ENCODE results near the gene CFC1.
"Not testable (repeated sequence)": the region's sequence is repeated elsewhere in the genome, so short reads cannot be mapped to it uniquely, and the experiment has no call there.

Gene CFC1

GRCh38 chr2:130599393-130599792, at the start of gene CFC1:
Gene CFC1, minus strand, starts transcription at chr2:130599575. Its CDS starts 288 bp downstream, at chr2:130599287.
- not testable (repeated sequence) for DNase-seq (ENCODE audit: low spot score)

- DNase-seq (ENCODE audit: low spot score), result not testable (repeated sequence)
Observed at GRCh38 chr2:130641688-130642087, 42.3 kb upstream of the CFC1 start.

DNA sequence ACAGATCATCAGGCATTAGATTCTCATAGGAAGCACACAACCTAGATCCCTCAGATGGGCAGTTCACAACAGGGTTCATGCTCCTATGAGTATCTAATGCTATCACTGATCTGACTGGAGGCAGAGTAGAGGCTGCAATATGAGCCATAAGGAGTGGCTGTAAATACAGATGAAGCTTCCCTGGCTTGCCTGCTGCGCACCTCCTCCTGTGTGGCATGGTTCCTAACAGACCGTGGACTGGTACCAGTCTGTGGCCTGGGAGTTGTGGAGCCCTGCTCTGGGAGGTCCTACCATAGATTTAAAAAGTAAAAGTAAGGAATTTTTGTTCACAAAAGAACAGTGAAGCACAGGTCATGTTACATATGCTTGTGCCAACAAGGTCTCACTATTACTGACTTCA, 39.6 kb upstream of the CFC1 start:
- not testable (repeated sequence) for DNase-seq (ENCODE audit: low spot score)

GRCh38 chr2:130628784-130629475, 29.6 kb upstream of the CFC1 start:
- DNase-seq (ENCODE audit: low spot score), result not testable (repeated sequence)

- DNase-seq (ENCODE audit: low spot score), result not testable (repeated sequence)
Observed at GRCh38 chr2:130611140-130611539, 11.8 kb upstream of the CFC1 start, which contains the start of gene POTEJ. Gene POTEJ, plus strand, starts transcription at chr2:130611440. Its CDS starts 93 bp downstream, at chr2:130611533.

- DNase-seq (ENCODE audit: low spot score), result not testable (repeated sequence)
Observed at GRCh38 chr2:130610486-130610885, 11.1 kb upstream of the CFC1 start.

- not testable (repeated sequence) for DNase-seq (ENCODE audit: low spot score)
Observed at GRCh38 chr2:130609002-130609920, 9.9 kb upstream of the CFC1 start.

- DNase-seq (ENCODE audit: low spot score), result not testable (repeated sequence)
Observed at GRCh38 chr2:130608276-130609001, 9.1 kb upstream of the CFC1 start.

DNA sequence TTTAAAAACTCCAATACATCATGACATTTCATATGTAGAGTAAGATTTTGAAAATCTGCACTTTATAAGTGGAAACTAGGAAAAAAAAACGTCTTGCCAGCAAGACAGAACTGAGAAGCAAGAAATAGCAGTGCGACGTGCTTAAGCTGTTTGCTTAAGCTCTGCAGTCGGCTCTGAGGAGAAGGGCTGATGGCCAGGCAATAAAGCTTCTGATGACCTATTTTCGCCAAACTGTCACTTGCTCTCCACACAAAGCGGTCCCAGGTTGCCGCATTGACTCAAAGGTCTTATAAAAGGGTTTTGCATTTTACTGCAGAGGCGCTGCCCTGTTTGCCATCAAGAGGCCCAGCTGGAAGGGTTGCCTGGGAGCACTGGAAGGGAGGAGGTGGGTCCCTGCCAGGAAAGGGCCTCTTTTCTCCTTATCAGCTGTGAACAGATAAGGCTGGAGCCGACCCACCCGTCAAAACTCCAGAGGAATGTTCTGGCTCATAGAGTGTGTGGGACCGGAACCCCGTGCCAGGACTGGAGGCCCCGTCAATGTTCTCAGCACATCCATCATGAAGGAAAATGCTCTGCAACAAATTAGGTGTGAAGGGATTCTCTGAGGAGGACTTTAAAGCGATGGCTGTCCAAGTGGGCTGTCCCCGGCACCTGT, 2.4 kb upstream of the CFC1 start:
- not testable (repeated sequence) for DNase-seq (ENCODE audit: low spot score)

DNA sequence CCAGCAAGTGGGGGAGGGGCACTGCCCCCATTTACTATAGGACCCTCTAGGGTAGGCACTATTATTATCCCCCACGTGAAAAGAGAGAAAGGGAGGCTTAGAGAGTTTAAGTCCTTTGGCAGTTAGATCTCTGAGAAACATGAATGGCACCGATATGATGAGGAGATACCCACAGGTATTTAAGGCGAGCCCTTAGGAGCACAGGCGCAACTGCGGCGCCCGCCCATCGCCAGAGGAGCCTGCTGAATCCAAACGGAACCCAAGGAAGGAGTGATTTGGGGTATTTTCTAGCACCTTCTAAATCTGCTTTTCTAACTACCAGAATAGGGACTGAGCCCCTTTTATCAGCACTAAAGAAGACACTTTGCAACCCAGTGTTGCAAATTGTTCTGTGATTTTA, 551 bp upstream of the CFC1 start:
- DNase-seq (ENCODE audit: low spot score), result not testable (repeated sequence)

DNA sequence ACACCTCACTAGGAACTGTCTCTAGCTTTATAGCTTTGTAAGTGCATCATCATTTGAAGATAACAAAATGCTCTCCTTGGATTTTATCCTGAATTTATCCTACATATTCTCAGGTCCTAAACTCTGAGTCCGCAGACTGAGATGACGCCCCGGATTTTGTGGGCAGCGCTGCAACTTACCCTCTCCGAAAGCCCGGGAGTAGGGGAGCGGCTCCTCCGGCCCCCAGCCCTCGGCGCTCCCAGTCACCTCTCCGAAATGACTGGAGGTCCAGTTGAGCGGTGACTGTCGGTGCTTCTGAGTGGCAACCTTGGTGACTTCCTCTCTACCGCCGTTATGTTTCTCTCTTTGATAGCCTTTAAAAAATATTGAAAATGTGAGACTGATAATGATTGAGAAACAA, 912 bp downstream of the CFC1 start:
- DNase-seq (ENCODE audit: low spot score), result not testable (repeated sequence)

- not testable (repeated sequence) for DNase-seq (ENCODE audit: low spot score)
Observed at GRCh38 chr2:130597994-130598393, 1.4 kb downstream of the CFC1 start.

GRCh38 chr2:130596757-130597156, 2.6 kb downstream of the CFC1 start:
- not testable (repeated sequence) for DNase-seq (ENCODE audit: low spot score)

DNA sequence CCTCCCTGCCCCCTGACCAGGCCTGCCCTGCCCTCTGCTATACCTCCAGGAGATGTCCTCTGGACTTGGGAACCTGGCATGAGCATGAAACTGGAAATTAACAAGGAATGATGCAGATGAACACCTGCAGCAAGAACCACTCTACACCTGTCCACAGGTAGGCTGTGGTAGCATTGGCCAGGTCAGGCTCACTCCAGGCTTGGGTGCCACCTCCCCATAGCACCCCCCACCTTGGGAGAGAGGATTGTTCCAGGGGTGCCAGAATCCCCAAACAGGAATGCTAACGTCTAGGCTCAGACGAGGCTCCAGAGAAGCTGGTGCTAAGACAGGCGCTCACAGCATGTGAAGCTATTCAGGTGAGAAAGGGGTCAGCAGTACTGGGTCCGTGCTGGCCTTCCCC, 5.4 kb downstream of the CFC1 start:
- not testable (repeated sequence) for DNase-seq (ENCODE audit: low spot score)

DNA sequence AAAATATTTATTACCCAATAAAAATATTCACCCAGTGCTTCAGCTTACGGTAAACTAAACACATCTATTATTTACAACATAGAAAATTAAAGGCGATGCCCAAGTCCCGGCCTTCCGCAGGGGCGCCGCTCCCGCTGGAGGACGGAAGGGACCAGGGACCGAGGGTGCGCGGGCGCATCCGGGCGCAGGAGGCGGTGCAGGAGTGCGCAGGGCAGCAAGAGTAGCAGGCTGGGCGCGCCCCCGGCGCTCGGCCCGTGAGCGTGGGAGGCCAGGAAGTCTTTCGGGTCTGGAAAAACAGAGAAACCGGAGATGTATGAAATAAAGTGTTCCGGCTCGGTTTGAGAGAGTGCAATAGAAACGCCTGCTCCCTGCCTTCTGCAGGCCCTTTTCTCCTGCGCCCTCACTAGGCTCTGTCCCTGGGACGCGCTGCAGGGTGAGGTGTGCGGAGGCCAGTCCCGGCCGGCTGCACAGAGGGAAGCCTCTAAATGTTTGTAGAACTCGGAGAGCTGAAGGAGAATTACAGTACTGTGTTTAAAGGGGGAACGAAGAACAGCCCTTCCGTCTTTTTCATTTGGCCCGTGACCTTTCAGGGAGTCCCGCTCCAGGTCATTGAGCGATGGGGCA, 6.5 kb downstream of the CFC1 start:
- DNase-seq (ENCODE audit: low spot score), result not testable (repeated sequence)

- DNase-seq (ENCODE audit: low spot score), result not testable (repeated sequence)
Observed at GRCh38 chr2:130590842-130591359, 8.5 kb downstream of the CFC1 start.

GRCh38 chr2:130590170-130590841, 9.1 kb downstream of the CFC1 start:
- DNase-seq (ENCODE audit: low spot score), result not testable (repeated sequence)

DNA sequence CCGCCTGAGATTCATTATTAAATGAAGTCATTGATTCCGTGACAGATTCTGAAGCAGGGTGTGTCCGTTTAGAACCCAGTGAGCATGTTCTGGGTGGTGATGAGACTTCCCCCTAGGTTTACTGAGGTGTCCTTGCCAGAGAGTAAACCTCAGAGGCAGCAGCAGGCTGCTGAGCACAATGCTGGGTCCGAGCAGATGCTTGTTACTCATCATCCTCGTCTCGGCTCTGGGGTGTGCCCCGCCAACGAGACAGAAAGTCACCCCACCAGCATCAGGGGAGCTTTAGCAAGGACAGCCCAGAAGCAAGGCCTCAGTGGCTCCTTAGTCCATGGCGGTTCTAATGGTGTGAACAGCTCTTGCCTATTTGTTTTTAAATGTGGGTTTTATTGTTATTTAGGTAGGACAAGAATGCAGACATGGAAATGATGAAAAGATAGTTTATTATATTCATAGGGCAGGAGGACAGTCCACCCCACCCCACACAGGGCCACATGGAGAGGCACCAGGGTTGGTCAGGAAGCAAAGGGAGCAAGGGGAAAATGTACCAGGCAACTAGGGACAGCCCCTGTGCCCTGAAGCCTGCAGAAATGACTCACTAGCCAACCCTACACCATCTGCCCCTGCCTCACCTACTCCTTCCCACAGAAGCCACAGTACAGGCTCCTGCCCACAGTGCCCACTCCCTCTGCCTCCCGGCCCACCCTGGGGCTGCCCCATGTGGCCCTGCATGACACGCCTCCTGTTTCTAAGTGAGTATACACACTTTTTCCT, 10.5 kb downstream of the CFC1 start:
- DNase-seq (ENCODE audit: low spot score), result not testable (repeated sequence)

DNA sequence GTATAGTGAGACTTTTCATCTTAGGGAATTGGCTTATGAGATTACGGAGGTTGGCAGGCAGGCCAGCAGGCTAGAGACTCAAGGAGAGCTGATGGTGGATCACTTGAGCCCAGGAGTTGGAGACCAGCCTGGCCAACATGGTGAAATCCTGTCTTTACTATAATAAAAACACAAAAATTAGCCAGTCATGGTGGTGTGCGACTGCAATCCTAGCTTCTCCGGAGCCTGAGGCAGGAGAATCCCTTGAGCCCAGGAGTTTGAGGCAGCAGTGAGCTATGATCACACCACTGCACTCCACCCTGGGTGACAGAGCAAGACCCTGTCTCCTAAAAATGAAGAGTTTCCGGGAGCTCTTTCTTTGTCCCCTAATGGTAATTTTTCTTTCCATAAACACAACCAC, 14.6 kb downstream of the CFC1 start:
- DNase-seq (ENCODE audit: low spot score), result not testable (repeated sequence)

Data from COLO829 (cell line).